ENCODE data around the gene LAMB4. TPM values are rescaled to one million over a fixed set of nuclear protein-coding genes. Genes with fewer than 3 reads are reported as not detected.

LAMB4 gene
- total and polyA plus RNA-seq, 8 donors = 0.22 to 0.78 (median 0.50) TPM

DNA sequence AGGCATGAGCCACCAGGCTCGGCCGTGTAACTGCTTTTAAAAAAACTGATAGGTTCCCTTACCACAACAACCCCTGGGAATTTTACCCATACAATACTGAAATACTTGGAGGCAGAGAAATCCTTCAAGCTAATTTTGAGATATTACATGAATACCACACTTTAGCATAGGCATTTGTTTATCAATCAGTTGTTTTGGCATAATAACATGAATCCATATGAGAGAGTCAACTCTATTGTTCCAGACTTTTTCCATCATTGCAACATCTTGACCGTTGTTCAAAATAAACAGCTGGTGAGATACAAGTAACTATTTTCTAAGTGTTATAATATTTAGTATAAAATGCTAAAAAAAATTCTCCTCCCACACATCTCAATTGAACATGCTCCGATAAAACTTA lies 36.8 kb downstream of the LAMB4 start:
- no peak overlapping the region for H3K4me3 ChIP-seq
- FAIRE-seq = no peak
- intact Hi-C loops (cut with DNase I) = no loop called here

GRCh38 chr7:108091461-108091831 lies 38.7 kb downstream of the LAMB4 start:
- DNase-seq (no peak), ATAC-seq (no peak), FAIRE-seq (no peak)
- 88 to 89% methylated on average over 7 of the region's 7 CpGs for WGBS, 2 donors
- Histone ChIP-seq H3K27ac (no peak overlapping the region), H3K9me3 (no peaks in the 10 kb centered on the region), H3K4me1 (peaks cover 12 to 28% (median 28%) of the 10 kb centered on the region in 3 donors), H3K27me3 (no peaks in the 10 kb centered on the region), H3K4me3 (no peak overlapping the region), H3K36me3 (no peaks in the 10 kb centered on the region)
- intact Hi-C loops (cut with DNase I) = no loop called here
- no peak for TF ChIP-seq CTCF (IDR thresholded peaks at IDR 0.05)

More for the DNA sequence above, 36.8 kb downstream of the LAMB4 start:
- no peaks in the 10 kb centered on the region for H3K36me3 ChIP-seq
- DNase-seq (no peak), ATAC-seq (no peak)
- TF ChIP-seq CTCF (IDR thresholded peaks at IDR 0.05) = no peak
- 75 to 77% methylated on average over 4 of the region's 4 CpGs for WGBS, 2 donors
- H3K27me3 ChIP-seq = no peaks in the 10 kb centered on the region
- peak overlapping the region in 1 of 4 donors; percentile 78 for H3K27ac ChIP-seq
- H3K4me1 ChIP-seq = peaks cover 12 to 28% (median 28%) of the 10 kb centered on the region in 3 donors
- no peaks in the 10 kb centered on the region for H3K9me3 ChIP-seq

GRCh38 chr7:108090791-108091460 lies 39.2 kb downstream of the LAMB4 start:
- DNase-seq (no peak), FAIRE-seq (no peak), ATAC-seq (no peak)
- H3K27ac ChIP-seq = no peak overlapping the region
- intact Hi-C loops (cut with DNase I) = no loop called here
- no peak for TF ChIP-seq CTCF (IDR thresholded peaks at IDR 0.05)
- H3K4me1 ChIP-seq = peaks cover 12 to 24% (median 24%) of the 10 kb centered on the region in 3 donors
- H3K27me3 ChIP-seq = no peaks in the 10 kb centered on the region
- WGBS, 2 donors = 84 to 91% methylated on average over 7 of the region's 7 CpGs
- H3K4me3 ChIP-seq = no peak overlapping the region
- no peaks in the 10 kb centered on the region for H3K9me3 ChIP-seq
- H3K36me3 ChIP-seq = no peaks in the 10 kb centered on the region

- no peak for TF ChIP-seq CTCF (IDR thresholded peaks at IDR 0.05)
- ATAC-seq = no peak
- H3K27me3 ChIP-seq = no peaks in the 10 kb centered on the region
- DNase-seq = no peak
- H3K4me3 ChIP-seq = no peak overlapping the region
- WGBS, 2 donors = 96 to 97% methylated on average over 1 of the region's 1 CpG
- intact Hi-C loops (cut with DNase I) = no loop called here
- H3K27ac ChIP-seq = no peak overlapping the region
- H3K9me3 ChIP-seq = no peaks in the 10 kb centered on the region
- no peak for FAIRE-seq
- peaks cover 0 to 8% (median 8%) of the 10 kb centered on the region in 3 donors for H3K4me1 ChIP-seq
- H3K36me3 ChIP-seq = no peaks in the 10 kb centered on the region
Measured at GRCh38 chr7:108089381-108089780, 40.8 kb downstream of the LAMB4 start.

DNA sequence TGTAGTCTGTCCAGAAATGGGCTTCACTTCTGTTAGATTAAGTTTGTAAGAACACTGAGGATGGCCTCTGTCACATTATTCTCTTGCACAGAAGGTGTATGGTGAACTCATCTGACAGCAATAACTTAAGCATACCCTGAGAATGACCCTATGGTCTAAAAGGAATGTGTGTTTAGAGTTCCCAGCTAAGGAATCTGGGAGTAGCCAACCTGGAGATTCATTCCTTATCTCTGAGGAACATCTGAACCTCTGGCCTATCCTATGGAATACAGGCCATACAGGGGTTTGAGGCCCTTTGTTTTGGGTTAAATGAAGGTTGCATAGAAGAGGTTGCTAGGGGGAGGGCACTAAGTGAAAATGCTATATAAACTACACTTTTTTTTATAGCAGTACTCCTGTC lies 41.4 kb downstream of the LAMB4 start:
- intact Hi-C loops (cut with DNase I) = no loop called here
- Histone ChIP-seq H3K4me3 (no peak overlapping the region), H3K27me3 (no peaks in the 10 kb centered on the region), H3K36me3 (no peaks in the 10 kb centered on the region), H3K27ac (no peak overlapping the region), H3K4me1 (peaks cover 0 to 3% (median 2%) of the 10 kb centered on the region in 3 donors), H3K9me3 (no peaks in the 10 kb centered on the region)
- no peak for ATAC-seq
- DNase-seq = no peak
- FAIRE-seq = no peak
- TF ChIP-seq CTCF (IDR thresholded peaks at IDR 0.05) = no peak

Measured in pancreas (tissue), 10 donors.